Measurements from ENCODE around the gene OLAH.
"Not testable (repeated sequence)": the region's sequence is repeated elsewhere in the genome, so short reads cannot be mapped to it uniquely, and the experiment has no call there.

OLAH gene

GRCh38 chr10:15043674-15044073 is at the start of gene OLAH:
Gene OLAH (plus strand): TSS chr10:15043943. CDS start chr10:15047289, 3,346 bp downstream.
- no peak for DNase-seq (ENCODE audit: low read depth, low spot score)

GRCh38 chr10:14995964-14996565 is 47.7 kb upstream of the OLAH start:
- no peak for DNase-seq (ENCODE audit: low read depth, low spot score)

GRCh38 chr10:15013530-15013929 is 30.2 kb upstream of the OLAH start:
- not testable (repeated sequence) for DNase-seq (ENCODE audit: low read depth, low spot score)

DNA sequence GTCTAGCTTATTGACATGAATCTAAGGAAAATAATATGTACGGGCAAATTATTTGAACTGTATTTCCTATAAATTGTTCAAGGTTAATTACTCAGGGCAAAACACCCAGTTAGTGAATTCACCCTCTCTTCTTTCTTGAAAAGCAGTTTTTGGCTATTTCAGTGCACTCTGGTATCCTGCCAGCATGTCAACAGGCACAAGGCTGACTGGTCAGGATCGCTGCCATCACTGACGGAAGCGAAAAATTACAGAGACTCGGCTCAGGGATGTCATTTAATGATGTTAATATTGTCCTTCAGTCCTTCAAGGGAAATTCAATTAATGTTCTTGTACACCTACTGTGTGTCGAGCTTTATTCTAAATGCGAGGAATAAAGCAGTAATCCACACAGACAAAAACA is 28.3 kb upstream of the OLAH start:
- no peak for DNase-seq (ENCODE audit: low read depth, low spot score)

GRCh38 chr10:15020966-15021365 is 22.8 kb upstream of the OLAH start:
- DNase-seq (ENCODE audit: low read depth, low spot score): not testable (repeated sequence)

DNA sequence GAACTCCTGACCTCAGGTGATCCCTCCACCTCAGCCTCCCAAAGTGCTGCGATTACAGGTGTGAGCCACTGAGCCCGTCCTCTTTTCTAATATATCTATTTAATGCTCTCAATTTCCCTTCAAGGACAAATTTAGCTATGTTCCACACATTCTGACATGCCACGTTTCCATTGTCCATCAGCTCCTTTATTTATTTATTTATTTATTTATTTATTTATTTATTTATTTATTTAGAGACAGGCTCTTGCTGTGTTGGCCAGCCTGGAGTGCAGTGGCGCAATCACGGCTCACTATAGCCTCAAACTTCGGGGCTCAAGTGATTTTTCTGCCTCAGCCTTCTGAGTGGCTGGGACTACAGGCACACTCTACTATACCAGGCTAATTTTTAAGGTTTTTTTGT is 20.7 kb upstream of the OLAH start:
- not testable (repeated sequence) for DNase-seq (ENCODE audit: low read depth, low spot score)

DNA sequence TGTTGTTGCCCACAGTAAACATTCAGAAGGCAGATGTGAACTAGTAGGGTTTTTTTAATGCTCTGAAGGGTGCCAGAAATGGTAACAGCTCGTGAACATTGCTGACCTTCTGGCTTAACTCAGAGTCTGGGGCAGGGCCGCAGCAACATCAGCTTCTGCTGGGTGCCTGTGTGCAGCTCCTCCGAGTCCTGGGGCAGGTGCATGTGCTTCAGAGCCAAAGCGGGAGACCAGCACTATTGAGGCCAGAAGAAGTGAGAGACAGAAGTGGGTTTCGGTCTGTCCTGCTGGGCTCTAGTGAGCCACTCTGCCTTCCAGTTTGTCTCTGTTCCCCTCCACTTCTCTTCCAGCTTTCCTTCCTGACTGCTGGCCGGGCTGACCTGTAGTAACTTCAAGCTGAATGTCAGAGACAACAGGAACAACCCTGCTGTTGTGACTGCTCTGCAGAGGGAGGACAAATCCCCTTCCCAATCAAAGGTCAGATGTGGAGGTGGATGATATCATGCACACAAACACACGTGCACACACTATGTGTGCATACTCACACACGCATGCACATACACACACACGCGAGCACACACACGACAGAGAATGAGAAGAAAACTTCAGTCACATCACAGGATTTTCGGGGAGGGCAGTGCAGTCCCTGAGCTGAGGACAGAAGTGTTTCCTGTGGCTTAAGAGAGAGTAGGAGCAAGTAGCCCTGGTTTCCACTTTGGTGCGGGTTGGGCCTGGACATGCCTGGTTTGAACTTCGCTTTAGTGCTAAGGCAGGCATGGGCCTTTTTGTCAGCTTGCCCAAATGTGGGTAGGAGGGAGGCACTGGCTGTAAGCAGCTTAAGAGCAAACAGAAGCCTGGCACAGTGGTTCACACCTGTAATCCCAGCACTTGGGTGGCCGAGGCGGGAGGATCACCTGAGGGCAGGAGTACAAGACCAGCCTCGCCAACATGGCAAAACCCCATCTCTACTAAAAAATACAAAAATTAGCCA is 19.4 kb upstream of the OLAH start:
- DNase-seq (ENCODE audit: low read depth, low spot score): not testable (repeated sequence)

- not testable (repeated sequence) for DNase-seq (ENCODE audit: low read depth, low spot score)
Observed at GRCh38 chr10:15025040-15025439, 18.7 kb upstream of the OLAH start.

- DNase-seq (ENCODE audit: low read depth, low spot score): no peak
Observed at GRCh38 chr10:15027741-15028140, 16.0 kb upstream of the OLAH start.

- no peak for DNase-seq (ENCODE audit: low read depth, low spot score)
Observed at GRCh38 chr10:15035385-15036301, 8.1 kb upstream of the OLAH start.

- DNase-seq (ENCODE audit: low read depth, low spot score): no peak
Observed at GRCh38 chr10:15037691-15038090, 6.1 kb upstream of the OLAH start.

GRCh38 chr10:15038416-15038815 is 5.3 kb upstream of the OLAH start:
- DNase-seq (ENCODE audit: low read depth, low spot score): no peak

DNA sequence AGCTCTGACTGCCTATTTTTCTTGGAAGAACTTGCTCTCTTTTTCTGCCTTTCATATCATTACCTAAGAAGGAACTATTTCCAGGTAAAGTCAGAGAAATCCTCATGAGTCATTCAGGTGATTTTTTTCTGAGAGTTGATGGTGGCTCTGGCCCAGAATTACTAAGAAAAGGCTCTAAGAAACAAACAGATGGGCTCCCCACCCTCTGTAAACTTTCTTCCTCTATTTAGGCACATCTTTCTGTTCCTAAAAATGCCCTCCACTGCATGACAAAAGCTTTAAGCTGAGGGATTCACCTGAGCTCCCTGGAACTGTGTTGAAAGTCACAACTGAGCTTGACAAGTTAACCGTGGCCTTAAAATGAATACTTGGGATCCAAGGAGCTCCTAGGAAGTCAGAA is 1.6 kb downstream of the OLAH start:
- DNase-seq (ENCODE audit: low read depth, low spot score): no peak

GRCh38 chr10:15046626-15047025 is 2.9 kb downstream of the OLAH start:
- DNase-seq (ENCODE audit: low read depth, low spot score): no peak

- DNase-seq (ENCODE audit: low read depth, low spot score): no peak
Observed at GRCh38 chr10:15049533-15049932, 5.8 kb downstream of the OLAH start.

GRCh38 chr10:15052121-15052520 is 8.4 kb downstream of the OLAH start:
- no peak for DNase-seq (ENCODE audit: low read depth, low spot score)

GRCh38 chr10:15053061-15053460 is 9.3 kb downstream of the OLAH start:
- DNase-seq (ENCODE audit: low read depth, low spot score): no peak

DNA sequence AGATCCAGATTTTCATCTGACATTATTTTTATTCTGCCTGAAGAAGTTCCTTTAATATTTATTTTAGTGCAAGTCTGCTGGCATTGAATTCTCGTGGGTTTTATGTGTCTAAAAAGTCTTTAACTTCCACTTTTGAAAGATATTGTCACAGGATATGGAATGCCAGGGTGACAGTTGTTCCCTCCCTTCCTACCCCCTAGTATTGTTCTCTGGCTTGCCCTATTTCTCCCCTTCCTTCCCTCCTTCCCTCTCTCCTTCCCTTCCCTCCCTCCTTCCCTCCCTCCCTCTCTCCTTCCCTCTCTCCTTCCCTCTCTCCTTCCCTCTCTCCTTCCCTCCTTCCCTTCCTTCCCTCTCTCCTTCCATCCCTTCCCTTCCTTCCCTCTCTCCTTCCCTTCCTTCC is 14.9 kb downstream of the OLAH start:
- no peak for DNase-seq (ENCODE audit: low read depth, low spot score)

GRCh38 chr10:15059914-15060313 is 16.2 kb downstream of the OLAH start:
- no peak for DNase-seq (ENCODE audit: low read depth, low spot score)

- DNase-seq (ENCODE audit: low read depth, low spot score): no peak
Observed at GRCh38 chr10:15060638-15061037, 16.9 kb downstream of the OLAH start.

GRCh38 chr10:15067154-15067553 is 23.4 kb downstream of the OLAH start:
- DNase-seq (ENCODE audit: low read depth, low spot score): no peak

DNA sequence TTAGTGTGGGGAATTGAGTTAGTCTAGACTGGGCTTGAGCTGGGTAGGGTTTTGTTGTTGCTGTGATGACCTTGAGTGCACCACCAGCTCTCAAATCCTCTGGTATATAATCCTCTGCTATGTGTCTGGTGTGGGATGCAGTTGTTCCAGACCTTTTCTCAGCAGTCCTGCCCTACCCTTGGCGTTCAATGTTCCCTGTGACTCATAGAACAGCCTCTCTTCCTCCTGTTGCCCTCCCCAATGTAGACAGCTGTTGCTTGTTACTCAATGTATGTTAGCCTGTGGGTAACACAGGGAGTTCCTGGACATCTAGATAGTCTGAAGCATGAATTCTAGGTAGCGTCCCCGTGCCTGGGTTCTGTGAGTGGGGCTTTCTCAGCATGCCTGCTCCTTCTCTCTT is 25.1 kb downstream of the OLAH start:
- no peak for DNase-seq (ENCODE audit: low read depth, low spot score)
